ENCODE results near the gene IZUMO4. TPM values are rescaled to one million over a fixed set of nuclear protein-coding genes. Genes with fewer than 3 reads are reported as not detected.

Gene IZUMO4
- total and polyA plus RNA-seq, 4 donors = 5.0 to 9.8 (median 7.3) TPM

GRCh38 chr19:2114821-2115220 lies 18.1 kb downstream of the IZUMO4 start:
- TF ChIP-seq CTCF (IDR thresholded peaks at IDR 0.05; ENCODE audit: control extremely low read depth, extremely low read depth) = no peak
- WGBS, 2 donors = 95 to 96% methylated on average over 21 of the region's 21 CpGs
- no peak for ATAC-seq (ENCODE audit: insufficient read depth, low FRiP score)
- DNase-seq = no peak
- H3K4me1 ChIP-seq (ENCODE audit: control insufficient read depth in 5 of 5, insufficient read depth in 5 of 5, low read length in 5 of 5) = no peaks in the 10 kb centered on the region
- H3K9ac ChIP-seq (ENCODE audit: insufficient read depth in 1 of 2, low read length in 2 of 2) = no peak overlapping the region
- H3K4me3 ChIP-seq = no peak overlapping the region
- no peaks in the 10 kb centered on the region for H3K9me3 ChIP-seq (ENCODE audit: control insufficient read depth in 4 of 4, insufficient read depth in 3 of 4, low read length in 3 of 4)
- no peak overlapping the region for H3K27ac ChIP-seq (ENCODE audit: low read depth in 1 of 2, low read length in 1 of 2)
- peaks cover 19 to 92% (median 39%) of the 10 kb centered on the region in 4 donors for H3K36me3 ChIP-seq (ENCODE audit: control insufficient read depth in 4 of 4, insufficient read depth in 4 of 4, low read length in 4 of 4)
- no peaks in the 10 kb centered on the region for H3K27me3 ChIP-seq (ENCODE audit: control insufficient read depth in 3 of 3, insufficient read depth in 3 of 3, low read length in 2 of 3)

- Histone ChIP-seq H3K4me1 (ENCODE audit: control insufficient read depth in 5 of 5, insufficient read depth in 5 of 5, low read length in 5 of 5) (no peaks in the 10 kb centered on the region), H3K36me3 (ENCODE audit: control insufficient read depth in 4 of 4, insufficient read depth in 4 of 4, low read length in 4 of 4) (peaks cover 17 to 92% (median 38%) of the 10 kb centered on the region in 4 donors), H3K4me3 (no peak overlapping the region), H3K27me3 (ENCODE audit: control insufficient read depth in 3 of 3, insufficient read depth in 3 of 3, low read length in 2 of 3) (no peaks in the 10 kb centered on the region), H3K9ac (ENCODE audit: insufficient read depth in 1 of 2, low read length in 2 of 2) (no peak overlapping the region), H3K9me3 (ENCODE audit: control insufficient read depth in 4 of 4, insufficient read depth in 3 of 4, low read length in 3 of 4) (no peaks in the 10 kb centered on the region), H3K27ac (ENCODE audit: low read depth in 1 of 2, low read length in 1 of 2) (no peak overlapping the region)
- WGBS, 2 donors = 96 to 97% methylated on average over 25 of the region's 25 CpGs
- ATAC-seq (ENCODE audit: insufficient read depth, low FRiP score) (no peak), DNase-seq (no peak)
- TF ChIP-seq CTCF (IDR thresholded peaks at IDR 0.05; ENCODE audit: control extremely low read depth, extremely low read depth) = no peak
These were observed 18.6 kb downstream of the IZUMO4 start for GRCh38 chr19:2115324-2115723.

GRCh38 chr19:2115911-2116426 lies 19.3 kb downstream of the IZUMO4 start:
- no peak overlapping the region for H3K27ac ChIP-seq (ENCODE audit: low read depth in 1 of 2, low read length in 1 of 2)
- TF ChIP-seq CTCF (IDR thresholded peaks at IDR 0.05; ENCODE audit: control extremely low read depth, extremely low read depth) = no peak
- H3K4me3 ChIP-seq = no peak overlapping the region
- peaks cover 17 to 92% (median 38%) of the 10 kb centered on the region in 4 donors for H3K36me3 ChIP-seq (ENCODE audit: control insufficient read depth in 4 of 4, insufficient read depth in 4 of 4, low read length in 4 of 4)
- no peak for DNase-seq
- H3K27me3 ChIP-seq (ENCODE audit: control insufficient read depth in 3 of 3, insufficient read depth in 3 of 3, low read length in 2 of 3) = no peaks in the 10 kb centered on the region
- ATAC-seq (ENCODE audit: insufficient read depth, low FRiP score) = no peak
- no peaks in the 10 kb centered on the region for H3K9me3 ChIP-seq (ENCODE audit: control insufficient read depth in 4 of 4, insufficient read depth in 3 of 4, low read length in 3 of 4)
- H3K4me1 ChIP-seq (ENCODE audit: control insufficient read depth in 5 of 5, insufficient read depth in 5 of 5, low read length in 5 of 5) = no peaks in the 10 kb centered on the region
- no peak overlapping the region for H3K9ac ChIP-seq (ENCODE audit: insufficient read depth in 1 of 2, low read length in 2 of 2)
- 94 to 99% methylated on average over 24 of the region's 24 CpGs for WGBS, 2 donors

GRCh38 chr19:2116507-2116906 lies 19.8 kb downstream of the IZUMO4 start:
- no peak for DNase-seq
- WGBS, 2 donors = 94 to 95% methylated on average over 25 of the region's 25 CpGs
- Histone ChIP-seq H3K4me3 (no peak overlapping the region), H3K9ac (ENCODE audit: insufficient read depth in 1 of 2, low read length in 2 of 2) (no peak overlapping the region), H3K27me3 (ENCODE audit: control insufficient read depth in 3 of 3, insufficient read depth in 3 of 3, low read length in 2 of 3) (no peaks in the 10 kb centered on the region), H3K36me3 (ENCODE audit: control insufficient read depth in 4 of 4, insufficient read depth in 4 of 4, low read length in 4 of 4) (peaks cover 14 to 92% (median 38%) of the 10 kb centered on the region in 4 donors), H3K9me3 (ENCODE audit: control insufficient read depth in 4 of 4, insufficient read depth in 3 of 4, low read length in 3 of 4) (no peaks in the 10 kb centered on the region), H3K27ac (ENCODE audit: low read depth in 1 of 2, low read length in 1 of 2) (no peak overlapping the region), H3K4me1 (ENCODE audit: control insufficient read depth in 5 of 5, insufficient read depth in 5 of 5, low read length in 5 of 5) (no peaks in the 10 kb centered on the region)
- ATAC-seq (ENCODE audit: insufficient read depth, low FRiP score) = no peak
- no peak for TF ChIP-seq CTCF (IDR thresholded peaks at IDR 0.05; ENCODE audit: control extremely low read depth, extremely low read depth)
